Dendritic cell treated with granulocyte-macrophage colony-stimulating factor and Interleukin-4, amounts not matched to agents 40 ng/mL and 50 ng/mL, for 4 days (primary cell): ENCODE data around the gene LAMTOR3.
"Not testable (repeated sequence)": the region's sequence is repeated elsewhere in the genome, so short reads cannot be mapped to it uniquely, and the experiment has no call there.

Source experiments
- H3K27ac Mint-ChIP-seq: one replicate; pipeline ENCODE4 v1.8.0; 2022; ENCODE audit warnings: mild to moderate bottlenecking, mixed read lengths
- H3K27me3 Mint-ChIP-seq: one replicate; pipeline ENCODE4 v1.8.0; 2022; ENCODE audit warnings: mild to moderate bottlenecking, mixed read lengths
- H3K36me3 Mint-ChIP-seq: one replicate; pipeline ENCODE4 v1.8.0; 2022; ENCODE audit warnings: low read depth, mixed read lengths
- H3K4me1 Mint-ChIP-seq: one replicate; pipeline ENCODE4 v1.8.0; 2022; ENCODE audit warnings: low read depth, mixed read lengths
- H3K4me3 Mint-ChIP-seq: one replicate; pipeline ENCODE4 v1.8.0; 2022; ENCODE audit warnings: mild to moderate bottlenecking, moderate library complexity, mixed read lengths
- H3K9me3 Mint-ChIP-seq: one replicate; pipeline ENCODE4 v1.8.0; 2022; ENCODE audit warnings: mixed read lengths
- intact Hi-C: fragments of 100-400 bp; cut with micrococcal nuclease; formaldehyde crosslinking; loops from one replicate; pipeline ENCODE4 v1.15.0; 2022

LAMTOR3 gene

GRCh38 chr4:99834569-99834968 is 59.7 kb downstream of the LAMTOR3 start:
- H3K27me3 Mint-ChIP-seq: no peaks in the 10 kb centered on the region

GRCh38 chr4:99833756-99834155 is 60.5 kb downstream of the LAMTOR3 start:
- H3K27me3 Mint-ChIP-seq: no peaks in the 10 kb centered on the region
- no peaks in the 10 kb centered on the region for H3K9me3 Mint-ChIP-seq
- H3K4me1 Mint-ChIP-seq: peaks cover 20% of the 10 kb centered on the region
- no peak overlapping the region for H3K4me3 Mint-ChIP-seq
- H3K27ac Mint-ChIP-seq: no peak overlapping the region
- intact Hi-C loops: no loop called here
- peaks cover 33% of the 10 kb centered on the region for H3K36me3 Mint-ChIP-seq

More at GRCh38 chr4:99834569-99834968, 59.7 kb downstream of the LAMTOR3 start:
- Mint-ChIP-seq H3K4me3 (no peak overlapping the region), H3K27ac (no peak overlapping the region), H3K9me3 (no peaks in the 10 kb centered on the region), H3K36me3 (peaks cover 41% of the 10 kb centered on the region), H3K4me1 (peaks cover 20% of the 10 kb centered on the region)
- intact Hi-C loops: no loop called here

- Mint-ChIP-seq H3K27me3 (no peaks in the 10 kb centered on the region), H3K9me3 (no peaks in the 10 kb centered on the region), H3K4me1 (peaks cover 22% of the 10 kb centered on the region), H3K27ac (no peak overlapping the region), H3K36me3 (peaks cover 28% of the 10 kb centered on the region), H3K4me3 (no peak overlapping the region)
- intact Hi-C loops: no loop called here
Observed at GRCh38 chr4:99832758-99833157, 61.5 kb downstream of the LAMTOR3 start.

- Mint-ChIP-seq H3K27me3 (no peaks in the 10 kb centered on the region), H3K36me3 (peaks cover 26% of the 10 kb centered on the region), H3K27ac (no peak overlapping the region), H3K9me3 (no peaks in the 10 kb centered on the region), H3K4me1 (peaks cover 26% of the 10 kb centered on the region), H3K4me3 (no peak overlapping the region)
- intact Hi-C loops: no loop called here
Observed at GRCh38 chr4:99832321-99832720, 61.9 kb downstream of the LAMTOR3 start.

- Mint-ChIP-seq H3K4me1 (peaks cover 49% of the 10 kb centered on the region), H3K36me3 (peaks cover 16% of the 10 kb centered on the region)
- H3K27ac Mint-ChIP-seq, H3K9me3 Mint-ChIP-seq, H3K27me3 Mint-ChIP-seq, H3K4me3 Mint-ChIP-seq, intact Hi-C loops: not testable (repeated sequence)
Observed at GRCh38 chr4:99830051-99830450, 64.2 kb downstream of the LAMTOR3 start.

GRCh38 chr4:99828477-99828876 is 65.8 kb downstream of the LAMTOR3 start:
- Mint-ChIP-seq H3K27ac (no peak overlapping the region), H3K4me1 (peaks cover 62% of the 10 kb centered on the region), H3K9me3 (no peaks in the 10 kb centered on the region), H3K27me3 (no peaks in the 10 kb centered on the region), H3K36me3 (peaks cover 16% of the 10 kb centered on the region), H3K4me3 (no peak overlapping the region)
- intact Hi-C loops: no loop called here
